HS-5 (cell line): ENCODE data around the gene C8G.

Experiments used
- DNase-seq: peaks from one replicate; pipeline ENCODE4 v3.0.0-alpha.2; 2012; ENCODE audit warnings: low read depth

Gene C8G

DNA sequence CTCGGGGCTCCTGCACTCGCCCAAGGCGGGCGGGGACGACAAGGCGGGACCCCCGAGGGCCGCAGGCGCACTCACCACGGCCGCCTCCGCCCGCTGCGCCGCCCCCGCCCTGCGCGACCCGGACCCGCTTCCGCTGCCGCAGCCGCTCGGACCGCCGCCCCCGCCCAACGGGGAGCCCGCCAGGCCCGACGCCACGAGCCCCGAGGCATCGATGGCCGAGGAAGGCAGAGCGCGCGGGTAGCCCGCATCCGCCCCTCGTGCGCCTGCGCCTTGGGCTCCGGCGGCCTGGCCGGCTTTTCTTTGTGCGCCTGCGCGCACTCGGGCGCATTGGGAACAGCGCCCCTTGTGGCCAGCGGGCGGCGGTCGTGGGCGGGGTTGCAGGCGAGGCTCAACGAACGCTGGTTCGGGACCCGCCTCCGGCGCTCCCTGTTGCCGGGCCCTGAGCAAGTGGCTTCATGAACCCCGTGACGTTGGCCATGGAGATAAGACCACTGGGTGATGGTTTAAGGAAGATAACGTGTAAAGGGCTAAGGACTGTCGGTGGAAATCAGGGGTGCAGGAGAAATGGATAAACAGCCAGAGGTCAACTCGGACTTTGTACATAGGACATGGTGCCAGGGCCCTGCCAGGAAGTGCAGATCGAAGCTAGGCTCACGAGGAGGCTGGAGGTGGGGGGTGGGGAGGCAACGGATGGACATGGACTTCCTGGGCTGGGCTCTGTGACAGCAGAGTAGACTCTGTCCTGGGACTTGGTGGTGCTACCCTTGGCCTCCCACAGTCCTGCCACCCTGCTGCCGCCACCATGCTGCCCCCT lies at the start of gene C8G, which contains the start of gene FBXW5:
TSS of gene C8G (plus strand) at position 725 of the 814 bp plus-strand sequence. CDS start at position 803, 78 bp downstream.
TSS of gene FBXW5 (minus strand) at position 220 of the 814 bp plus-strand sequence. CDS start 655 bp downstream, outside the sequence.
- DNase-seq, result peak; percentile 59

DNA sequence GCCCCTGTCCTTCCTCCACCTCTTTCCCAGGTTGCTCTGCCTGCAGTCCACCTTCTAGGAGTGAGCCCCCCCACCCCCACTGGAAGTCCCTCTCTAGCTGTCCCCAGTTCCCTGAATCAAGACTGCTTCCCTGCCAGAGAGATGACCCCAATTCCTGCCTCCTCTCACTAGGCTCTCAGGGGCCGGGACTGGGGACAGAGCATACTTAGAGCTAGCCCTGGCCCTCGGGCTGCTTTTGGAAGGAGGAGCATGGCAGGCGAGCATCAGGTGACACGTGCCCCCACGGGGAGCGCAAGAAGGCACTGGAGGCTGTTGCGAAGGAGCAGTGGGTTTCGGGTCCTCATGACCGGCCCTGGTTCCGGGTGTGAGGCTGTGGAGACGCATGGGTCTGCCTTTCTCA lies 49.0 kb upstream of the C8G start:
- no peak for DNase-seq

DNA sequence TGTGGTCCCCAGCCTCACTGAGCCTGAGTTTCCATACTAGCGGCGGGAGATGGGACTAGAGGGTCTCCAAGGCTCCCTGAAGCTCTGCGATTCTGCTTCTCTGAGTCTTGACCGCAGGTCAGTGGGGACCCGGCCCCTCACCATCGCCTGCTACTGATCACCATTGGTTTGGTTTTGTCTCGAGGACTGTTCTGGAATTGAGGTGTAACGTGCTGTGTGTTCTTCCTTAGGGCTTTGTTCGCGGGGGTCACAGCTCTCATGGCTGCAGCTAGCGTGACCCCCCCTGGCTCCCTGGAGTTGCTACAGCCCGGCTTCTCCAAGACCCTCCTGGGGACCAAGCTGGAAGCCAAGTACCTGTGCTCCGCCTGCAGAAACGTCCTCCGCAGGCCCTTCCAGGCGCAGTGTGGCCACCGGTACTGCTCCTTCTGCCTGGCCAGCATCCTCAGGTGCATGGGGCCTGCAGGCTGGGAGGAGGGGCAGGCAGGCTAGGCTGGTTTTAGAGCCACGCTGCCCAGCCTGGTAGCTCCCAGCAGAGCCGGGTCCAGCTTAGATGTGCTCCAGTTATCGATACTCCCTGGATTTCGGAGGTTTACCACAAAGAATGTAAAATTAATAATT lies 46.5 kb upstream of the C8G start:
- DNase-seq, result no peak

DNA sequence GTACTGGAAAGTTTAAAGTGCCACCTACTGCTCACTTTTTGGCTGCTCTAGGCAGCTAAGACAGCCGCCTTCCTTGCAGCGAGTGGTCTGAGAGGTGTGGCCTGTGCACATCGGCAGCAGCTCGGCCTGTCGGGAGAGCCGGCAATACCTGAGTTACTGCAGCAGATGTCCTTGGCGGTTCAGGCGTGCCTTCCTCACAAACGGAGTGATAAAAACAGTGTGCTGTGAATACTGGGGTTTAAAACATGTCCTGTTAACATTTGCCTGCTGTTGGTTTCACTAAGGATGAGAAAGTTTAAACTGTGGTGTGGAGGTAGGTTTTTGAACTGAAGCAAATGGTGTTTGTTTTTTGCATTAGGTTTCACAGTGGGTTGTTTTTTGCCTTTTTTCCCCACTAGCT lies 45.8 kb upstream of the C8G start:
- DNase-seq, result no peak

DNA sequence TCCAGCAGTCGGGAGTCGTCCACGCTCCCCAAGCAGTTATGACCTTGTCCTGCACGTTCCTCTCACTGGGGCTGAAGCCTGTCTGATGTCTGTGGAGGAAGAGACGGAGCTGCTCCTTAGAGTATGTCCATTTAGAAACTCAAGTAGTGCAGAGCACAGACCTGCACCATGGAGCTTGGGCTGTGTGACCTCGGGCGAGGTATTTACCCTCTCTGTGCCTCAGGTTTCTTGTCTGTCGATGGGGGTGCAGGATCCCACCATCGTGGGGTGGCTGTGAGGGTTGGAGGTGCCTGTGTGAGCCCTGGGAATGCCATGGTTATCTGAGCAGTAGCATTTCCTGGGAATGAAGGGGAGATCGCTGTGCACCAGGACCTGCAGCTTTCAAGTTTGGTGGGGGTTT lies 44.5 kb upstream of the C8G start:
- no peak for DNase-seq

DNA sequence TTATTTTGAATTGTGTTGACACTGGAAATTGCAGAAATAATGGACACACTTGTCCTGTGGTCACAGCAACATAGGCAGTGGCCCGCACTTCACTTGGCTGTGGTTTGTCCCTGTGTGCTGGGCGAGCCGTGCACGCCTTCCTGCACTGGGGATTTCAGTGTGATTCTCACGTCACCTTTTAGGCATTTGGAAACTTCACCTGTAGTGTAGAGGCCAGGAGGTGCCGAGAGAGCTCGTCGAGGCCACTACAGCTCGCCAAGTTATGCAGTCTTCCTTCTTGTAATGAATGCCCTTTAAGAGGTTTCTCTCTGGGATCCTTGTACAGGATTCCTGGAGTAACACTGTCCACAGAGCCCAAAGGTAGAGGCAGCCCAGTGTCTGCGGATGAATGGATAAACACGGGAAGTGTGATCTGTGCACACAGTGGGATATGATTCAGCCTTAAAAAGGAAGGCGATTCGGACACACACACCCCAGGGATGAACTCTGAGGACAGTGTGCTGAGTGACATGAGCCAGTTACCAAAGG lies 44.0 kb upstream of the C8G start:
- no peak for DNase-seq

DNA sequence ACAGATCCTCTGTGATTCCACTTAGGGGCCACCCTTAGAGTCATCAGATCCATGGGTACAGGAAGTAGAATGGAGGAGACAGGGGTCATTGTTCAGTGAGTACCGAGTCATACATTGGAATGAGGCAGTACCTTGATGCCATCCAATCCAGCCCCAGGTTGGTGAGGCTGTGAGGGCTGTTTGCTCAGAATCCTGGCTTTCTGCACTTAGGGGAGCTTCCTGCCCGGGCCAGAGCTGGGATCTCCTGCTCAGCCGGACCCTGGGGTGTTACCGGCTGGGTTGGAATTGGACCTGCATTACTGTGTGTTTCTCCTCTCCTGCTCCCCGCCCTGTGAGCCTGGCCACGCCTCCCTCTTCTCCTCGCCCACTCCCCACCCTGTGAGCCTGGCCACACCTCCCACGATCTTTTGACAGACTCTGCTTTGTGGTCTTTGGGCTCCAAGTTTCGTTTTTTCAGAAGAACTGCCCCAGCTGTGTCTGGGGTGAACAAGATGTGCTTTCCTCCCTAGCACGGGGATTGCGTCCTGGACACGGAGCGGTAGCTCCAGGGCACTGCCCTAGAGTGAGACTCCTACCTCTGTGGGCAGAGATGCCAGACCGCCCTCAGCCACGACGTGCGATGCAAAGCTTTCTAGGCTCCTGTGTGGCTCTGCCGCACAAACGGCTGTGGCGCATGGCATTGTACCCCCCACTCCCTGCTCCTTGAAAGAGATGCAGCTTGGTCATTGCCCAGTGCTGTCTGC lies 43.4 kb upstream of the C8G start:
- peak; percentile 53 for DNase-seq

DNA sequence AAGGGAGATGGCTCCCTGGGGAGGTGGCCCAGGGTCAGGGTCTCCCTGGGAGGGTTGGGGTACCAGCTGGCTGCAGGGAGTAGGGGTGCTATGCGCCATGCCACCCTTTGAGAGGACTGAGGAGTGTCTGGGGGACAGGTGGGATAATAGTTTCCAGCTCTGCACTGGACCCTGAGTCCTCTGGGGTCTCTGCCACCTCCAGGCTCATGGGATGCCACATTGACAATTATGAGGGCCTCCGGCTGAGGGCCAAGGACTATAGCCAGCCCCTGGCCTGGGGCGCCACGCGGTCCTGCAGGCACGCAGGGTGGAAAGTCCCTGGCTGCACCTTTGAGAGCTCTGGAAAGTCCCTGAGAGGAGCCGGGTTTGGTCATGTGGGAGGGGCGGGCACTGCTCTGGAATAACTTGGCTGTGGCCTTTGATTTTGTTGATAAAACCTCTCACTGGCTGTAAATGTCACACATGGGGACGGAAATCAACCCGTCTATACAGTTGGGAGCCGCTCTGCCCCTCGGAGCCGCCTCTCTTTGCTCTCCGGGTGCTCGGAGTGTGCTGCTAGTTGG lies 42.7 kb upstream of the C8G start:
- no peak for DNase-seq

DNA sequence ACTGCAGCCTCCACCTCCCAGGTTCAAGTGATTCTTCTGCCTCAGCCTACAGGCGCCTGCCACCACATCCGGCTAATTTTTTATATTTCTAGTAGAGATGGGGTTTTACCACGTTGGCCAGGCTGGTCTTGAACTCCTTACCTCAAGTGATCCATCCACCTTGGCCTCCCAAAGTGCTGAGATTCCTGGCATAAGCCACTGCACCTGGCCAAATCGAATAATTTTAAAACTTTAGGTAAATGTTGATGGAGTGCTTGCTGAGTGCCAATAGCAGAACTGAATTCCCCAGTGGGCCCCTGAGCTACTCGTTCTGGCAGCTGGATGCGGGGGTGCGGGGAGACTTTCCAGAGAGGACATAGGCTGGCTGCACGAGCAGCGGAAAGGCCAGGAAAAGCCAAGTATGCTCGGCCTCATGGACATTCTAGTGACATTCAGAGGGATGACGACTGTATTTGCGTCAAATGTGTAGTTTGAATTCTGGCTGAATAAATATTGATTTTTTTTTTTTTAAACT lies 41.9 kb upstream of the C8G start:
- DNase-seq, result no peak

DNA sequence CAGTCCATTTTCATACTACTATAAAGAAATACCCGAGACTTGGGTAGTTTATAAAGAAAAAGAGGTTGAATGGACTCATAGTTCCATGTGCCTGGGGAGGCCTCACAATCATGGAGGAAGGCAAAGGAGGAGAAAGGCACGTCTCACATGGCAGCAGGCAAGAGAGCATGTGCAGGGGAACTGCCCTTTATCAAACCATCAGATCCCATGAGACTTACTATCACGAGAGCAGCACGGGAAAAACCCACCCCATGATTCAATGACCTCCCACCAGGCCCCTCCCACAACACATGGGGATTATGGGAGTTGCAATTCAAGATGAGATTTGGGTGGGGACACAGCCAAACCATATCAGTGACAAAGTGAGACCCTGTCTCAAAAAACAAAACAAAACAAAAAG lies 38.8 kb upstream of the C8G start:
- DNase-seq, result no peak

DNA sequence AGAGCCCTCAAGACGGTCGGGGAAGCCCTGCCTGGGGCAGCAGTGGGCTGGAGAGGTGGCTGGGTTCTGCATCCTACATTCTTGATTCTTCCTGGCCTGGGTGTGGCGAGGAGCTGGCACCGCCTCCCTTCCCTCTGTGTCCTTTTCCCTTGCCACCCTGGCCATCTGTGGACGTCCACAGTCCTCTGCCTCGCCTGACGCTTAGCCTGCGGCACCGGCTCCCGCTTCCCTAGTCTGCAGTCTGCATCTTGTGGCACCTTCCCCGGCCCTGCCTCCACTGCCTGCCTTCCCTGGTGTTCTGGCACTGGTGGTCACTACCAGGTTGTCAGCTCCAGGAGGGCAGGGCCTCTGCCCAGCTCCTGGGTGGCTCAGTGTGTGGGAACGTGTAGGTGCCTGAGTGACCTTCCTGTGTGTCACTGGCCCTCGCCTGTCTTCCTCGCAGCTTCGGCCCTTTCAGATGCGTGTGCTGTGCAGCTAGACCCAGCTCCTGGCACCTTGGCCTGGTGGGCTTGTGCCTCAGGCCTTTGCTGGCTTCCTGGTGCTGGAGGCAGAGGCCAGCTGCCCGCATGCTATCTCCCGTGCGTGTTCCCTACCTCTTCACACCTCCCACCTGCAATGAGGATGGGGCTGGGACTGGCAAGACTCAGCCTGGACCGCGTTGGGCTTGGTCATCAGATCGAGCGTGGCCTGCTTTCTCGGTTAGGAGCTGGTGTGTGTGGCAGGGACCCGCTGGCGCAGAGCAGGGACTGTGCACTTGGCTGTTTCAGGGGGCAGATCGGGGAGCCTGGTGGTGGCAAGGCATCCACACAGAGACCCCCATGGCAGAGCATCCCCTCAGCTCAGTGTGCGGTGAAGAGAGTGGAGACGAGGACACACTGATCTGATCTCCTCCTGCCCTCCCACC lies 37.8 kb upstream of the C8G start:
- DNase-seq, result no peak

DNA sequence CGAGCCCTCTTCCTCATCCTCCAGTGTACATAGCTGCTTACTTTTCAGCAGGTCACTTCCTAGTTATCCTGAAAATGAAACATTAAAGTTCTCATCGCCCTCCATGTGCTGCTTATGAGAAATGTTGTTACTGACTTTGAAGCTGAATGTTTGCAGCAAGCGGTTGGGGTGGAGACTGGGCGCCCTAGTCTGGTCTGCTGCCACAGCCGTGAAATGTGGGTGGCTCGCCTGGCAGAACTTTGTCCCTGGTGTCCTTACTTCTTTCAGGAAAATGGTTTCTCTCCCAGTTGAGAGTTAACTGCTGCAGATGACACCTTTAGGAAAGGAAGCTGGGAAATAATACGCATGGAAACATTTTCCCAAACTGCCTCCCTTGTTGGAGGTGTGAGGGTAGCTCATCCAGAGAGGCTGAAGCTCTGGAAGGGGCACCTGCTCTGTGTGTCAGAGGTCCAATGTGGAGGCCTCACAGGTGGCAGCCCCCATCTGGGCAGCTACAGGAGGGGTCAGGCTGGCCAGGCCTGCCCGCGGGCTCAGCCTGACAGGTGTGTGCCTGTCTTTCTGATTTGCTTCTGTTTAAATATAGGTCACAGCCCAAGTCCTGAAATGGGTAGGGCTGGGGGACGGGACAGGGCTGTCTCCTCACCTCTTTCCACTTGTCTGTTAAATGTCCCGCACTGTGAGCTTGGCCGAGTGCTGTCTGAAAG lies 34.7 kb upstream of the C8G start:
- DNase-seq, result no peak

DNA sequence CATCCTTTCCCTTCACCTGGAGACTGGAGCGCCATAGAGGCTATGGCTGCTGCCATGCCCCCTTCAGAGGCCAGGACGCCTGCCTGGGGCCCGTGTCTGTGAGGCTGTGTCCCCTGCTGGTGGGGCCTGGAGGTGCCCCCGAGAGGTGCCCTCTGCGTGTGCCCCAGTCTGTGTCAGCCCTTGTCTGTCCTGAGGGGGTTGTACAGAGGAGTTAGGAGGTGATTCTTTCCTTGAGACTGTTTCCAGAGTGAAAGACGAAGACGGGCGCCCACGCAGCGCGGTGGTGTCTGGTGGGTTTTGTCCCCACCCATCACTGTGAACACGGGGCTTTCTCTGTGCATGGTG lies 34.2 kb upstream of the C8G start:
- DNase-seq, result no peak

DNA sequence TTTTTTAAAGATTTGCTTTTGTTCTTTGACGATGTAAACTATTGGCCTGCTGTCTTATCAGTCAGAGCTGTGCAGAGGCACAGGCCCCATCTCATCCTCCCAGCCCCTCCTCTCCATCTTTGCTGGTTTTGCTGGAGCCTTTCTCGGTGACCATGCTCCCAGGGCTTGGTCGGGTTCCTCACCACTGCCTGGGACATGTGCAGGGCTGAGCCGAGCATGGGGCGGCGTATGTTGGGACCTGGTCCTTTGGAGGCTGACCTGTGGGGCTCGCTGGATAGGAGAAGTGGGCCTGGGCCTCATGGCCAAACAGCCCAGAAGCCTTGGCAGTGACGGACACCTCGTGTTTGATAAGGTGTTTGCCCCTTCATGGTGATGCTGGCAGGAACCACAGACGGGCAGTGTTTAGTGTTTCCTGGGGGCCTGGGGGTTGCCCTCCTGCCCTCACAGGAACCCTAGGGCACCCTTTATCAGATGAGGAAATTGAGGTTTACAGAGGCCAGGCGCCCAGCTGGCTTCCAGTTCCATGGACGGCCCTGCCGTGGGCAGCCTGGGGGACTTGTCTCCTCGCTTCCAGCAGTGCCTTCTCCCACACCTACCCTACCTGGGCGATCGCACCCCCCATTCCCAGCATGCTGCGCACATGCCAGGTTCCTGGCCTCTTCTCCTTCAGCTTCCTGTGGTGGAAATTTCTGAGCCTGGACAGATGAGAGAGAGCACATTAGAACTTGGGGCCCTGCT lies 31.2 kb upstream of the C8G start:
- no peak for DNase-seq

DNA sequence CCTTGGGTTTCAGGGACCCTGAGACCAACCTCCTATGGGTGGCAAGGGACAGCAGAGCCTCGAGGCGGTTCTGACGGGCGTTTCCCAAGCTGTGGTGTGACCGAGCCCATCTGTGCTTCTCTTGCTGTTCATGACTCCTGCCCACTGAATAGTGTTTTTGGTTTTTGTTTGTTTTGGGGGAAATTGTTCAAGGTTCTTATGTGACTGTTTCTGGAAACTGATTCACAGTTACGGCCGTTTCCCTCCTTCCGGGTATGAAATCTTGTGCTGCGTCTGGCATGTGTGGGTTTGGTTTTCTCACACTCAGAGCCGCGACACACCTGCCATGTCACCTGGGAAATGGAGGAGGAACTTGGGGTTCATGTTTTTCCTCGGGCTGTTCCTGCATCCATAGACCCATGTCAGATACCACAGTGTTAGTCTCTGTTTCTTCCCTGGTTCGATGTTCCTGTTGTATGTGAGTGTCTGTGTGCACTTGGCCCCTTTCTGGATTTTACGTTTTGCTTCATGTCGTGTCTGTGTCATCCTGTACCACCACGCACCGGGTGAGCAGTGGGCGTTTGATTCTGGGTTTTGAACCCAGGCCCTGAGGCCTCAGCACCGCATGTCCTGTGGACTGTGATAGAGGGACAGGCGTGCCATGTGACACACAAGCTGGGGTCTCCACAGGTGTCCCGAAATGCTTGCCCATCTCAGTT lies 29.3 kb upstream of the C8G start:
- DNase-seq, result no peak

DNA sequence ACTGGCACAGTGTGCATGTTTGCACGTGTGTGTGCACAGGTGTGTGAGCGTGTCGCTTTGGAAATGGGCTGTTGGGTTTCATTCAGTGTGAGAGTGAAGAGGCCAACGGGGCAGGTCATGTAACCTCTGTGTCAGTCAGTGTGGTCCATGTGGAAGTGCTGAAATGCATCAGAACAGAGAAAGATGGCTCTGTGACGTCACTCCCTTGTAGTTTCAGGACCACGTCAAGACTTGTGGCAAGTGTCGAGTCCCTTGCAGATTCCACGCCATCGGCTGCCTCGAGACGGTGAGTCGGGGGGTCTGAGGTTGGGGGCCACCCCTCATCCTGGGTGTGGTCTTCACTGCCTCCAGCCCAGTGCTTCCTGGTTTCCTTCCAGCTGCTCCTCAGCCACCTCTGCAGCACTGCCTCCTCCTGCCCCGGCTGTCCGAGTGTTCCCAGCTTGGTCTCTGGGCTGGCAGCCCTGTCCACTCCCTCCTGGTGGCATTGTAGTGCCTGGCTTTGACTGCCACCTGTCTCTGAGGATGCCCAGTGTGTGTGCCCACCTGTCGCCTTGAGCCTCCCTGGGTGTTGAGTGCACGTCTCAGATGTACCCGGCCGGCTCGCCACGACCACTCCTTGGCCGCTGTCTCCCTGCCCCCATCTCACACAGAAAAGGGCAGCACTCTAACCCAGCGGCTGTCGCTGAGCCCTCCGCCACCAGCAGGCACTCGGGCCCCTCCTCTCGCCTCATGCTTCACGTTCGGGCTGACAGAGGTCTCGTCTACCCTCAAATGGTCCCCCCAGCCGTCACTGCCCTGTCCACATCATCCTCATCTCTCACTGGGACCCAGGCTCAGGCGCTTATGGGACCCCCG lies 28.5 kb upstream of the C8G start:
- DNase-seq, result no peak

DNA sequence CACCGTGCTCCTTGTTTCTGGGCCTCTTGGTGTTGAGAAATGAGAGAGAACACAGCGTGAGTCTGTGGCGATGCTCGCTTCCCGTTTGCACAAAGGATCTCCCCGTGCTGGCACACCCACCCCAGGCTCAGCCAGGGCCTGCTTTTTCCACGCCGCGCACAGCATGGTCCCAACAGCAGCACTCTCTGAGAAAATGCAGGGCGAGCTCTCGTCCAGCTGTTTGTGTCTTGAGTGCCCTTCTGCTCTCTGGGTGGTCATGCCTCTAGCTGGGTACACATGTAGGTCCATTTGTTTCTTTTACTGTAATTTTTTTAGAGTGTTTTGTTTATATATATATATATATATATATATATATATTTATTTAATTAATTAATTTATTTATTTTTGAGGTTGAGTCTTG lies 27.1 kb upstream of the C8G start:
- DNase-seq, result no peak

DNA sequence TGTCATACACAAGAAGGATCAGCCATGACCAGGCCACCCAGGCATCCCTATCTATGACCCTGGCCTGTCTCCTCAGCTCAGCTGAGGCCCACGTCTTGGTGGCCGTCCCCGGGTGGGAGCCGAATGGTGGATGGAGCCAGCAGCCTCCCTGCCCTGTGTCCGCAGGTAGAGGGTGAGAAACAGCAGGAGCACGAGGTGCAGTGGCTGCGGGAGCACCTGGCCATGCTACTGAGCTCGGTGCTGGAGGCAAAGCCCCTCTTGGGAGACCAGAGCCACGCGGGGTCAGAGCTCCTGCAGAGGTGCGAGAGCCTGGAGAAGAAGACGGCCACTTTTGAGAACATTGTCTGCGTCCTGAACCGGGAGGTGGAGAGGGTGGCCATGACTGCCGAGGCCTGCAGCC lies 25.0 kb upstream of the C8G start:
- no peak for DNase-seq
